Erythroblast (primary cell): ENCODE results near the gene HPX.

Experiments
- GATA1 ChIP-seq: IDR thresholded peaks from 2 replicates; pipeline ENCODE4 v1.6.1; 2011; ENCODE audit warnings: low read depth, mild to moderate bottlenecking, control low read depth, low read length, moderate library complexity
- POLR2A ChIP-seq: IDR thresholded peaks from 2 replicates; pipeline ENCODE4 v1.6.1; 2011; ENCODE audit warnings: mild to moderate bottlenecking, low read length

GRCh38 chr11:6482441-6482840 is 41.7 kb upstream of the HPX start:
- no peak for TF ChIP-seq POLR2A
- no peak for TF ChIP-seq GATA1
